Large intestine (tissue), 3 donors: ENCODE data around the gene PLOD2. TPM values are rescaled to one million over a fixed set of nuclear protein-coding genes. Genes with fewer than 3 reads are reported as not detected.

Source experiments
- DNase-seq, 2 donors: peaks; one replicate each; pipeline versions ENCODE4 v3.0.0 to v3.0.0-alpha.2; 2013
- H3K27ac ChIP-seq: one replicate; pipeline ENCODE4 v1.5.1; 2013; ENCODE audit warnings: low read length
- H3K27me3 ChIP-seq: 2 replicates; pipeline ENCODE4 v1.6.1; 2013; ENCODE audit warnings: low read length; ENCODE audit not compliant: control insufficient read depth, insufficient read depth
- H3K36me3 ChIP-seq: 2 replicates; pipeline ENCODE4 v1.6.1; 2013; ENCODE audit warnings: low read length; ENCODE audit not compliant: control insufficient read depth, insufficient read depth
- H3K4me1 ChIP-seq: one replicate; pipeline ENCODE4 v1.6.1; 2013; ENCODE audit warnings: low read length; ENCODE audit not compliant: control insufficient read depth, insufficient read depth
- H3K4me3 ChIP-seq: one replicate; pipeline ENCODE4 v1.5.1; 2013; ENCODE audit warnings: low read length
- H3K9me3 ChIP-seq: one replicate; pipeline ENCODE4 v1.6.1; 2013; ENCODE audit warnings: mild to moderate bottlenecking, low read depth, low read length, moderate library complexity; ENCODE audit not compliant: control insufficient read depth
- WGBS: methylation state at CpG from one replicate; pipeline ENCODE4 v1.1.5; 2013; ENCODE audit warnings: low lambda C conversion rate; ENCODE audit not compliant: insufficient coverage; 5-methylcytosine and 5-hydroxymethylcytosine counted together
- polyA plus RNA-seq: library from polyadenylated mRNA; unstranded; fragments of 120-200 nt; gene quantifications from one replicate; pipeline ENCODE4 v1.2.1, GENCODE V29; 2013

Gene PLOD2
- polyA plus RNA-seq, 1 donor, result 92.2 TPM

- no peaks in the 10 kb centered on the region for H3K27me3 ChIP-seq
- H3K4me3 ChIP-seq, result no peak overlapping the region
- no peaks in the 10 kb centered on the region for H3K4me1 ChIP-seq
- H3K9me3 ChIP-seq, result no peaks in the 10 kb centered on the region
- WGBS, result 9% methylated on average over 5 of the region's 6 CpGs
- peak; percentile 23 to 50 for DNase-seq
- no peak overlapping the region for H3K27ac ChIP-seq
- peaks cover 2% of the 10 kb centered on the region for H3K36me3 ChIP-seq
These were observed 28.7 kb upstream of the PLOD2 start for GRCh38 chr3:146189519-146190173.

DNA sequence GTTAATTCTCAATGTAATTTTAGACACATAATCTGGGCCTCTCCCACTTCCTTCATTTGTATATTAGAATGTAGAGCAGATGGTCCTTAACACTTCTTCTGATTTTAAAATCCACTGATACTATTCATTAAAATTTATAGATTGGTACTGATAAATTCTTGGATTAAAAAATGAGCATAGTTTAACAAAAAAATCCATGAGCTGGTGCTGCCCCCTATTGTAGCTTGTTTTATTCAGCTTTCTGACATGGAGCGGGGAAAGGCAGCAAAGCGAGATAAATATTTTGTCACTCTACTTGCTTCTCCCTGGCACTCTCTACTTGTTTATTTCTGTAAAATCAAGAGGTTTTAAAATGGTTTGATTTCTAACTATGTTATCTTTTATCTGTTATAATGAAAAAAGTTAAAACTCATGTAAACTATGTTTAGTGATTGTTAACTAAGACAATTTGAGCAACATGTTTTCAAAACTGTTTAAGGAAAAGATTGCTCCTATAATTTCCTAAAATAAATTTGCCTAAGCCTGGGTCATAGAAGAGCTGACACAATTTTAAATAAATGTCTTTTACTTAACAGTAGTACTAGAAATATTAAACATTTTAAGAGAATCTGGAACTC, 26.5 kb upstream of the PLOD2 start:
- Histone ChIP-seq H3K27me3 (no peaks in the 10 kb centered on the region), H3K9me3 (no peaks in the 10 kb centered on the region), H3K36me3 (no peaks in the 10 kb centered on the region), H3K4me1 (no peaks in the 10 kb centered on the region), H3K4me3 (no peak overlapping the region), H3K27ac (no peak overlapping the region)
- no CpG with 5 or more reads among the region's 2 CpGs for WGBS
- no peak for DNase-seq

DNA sequence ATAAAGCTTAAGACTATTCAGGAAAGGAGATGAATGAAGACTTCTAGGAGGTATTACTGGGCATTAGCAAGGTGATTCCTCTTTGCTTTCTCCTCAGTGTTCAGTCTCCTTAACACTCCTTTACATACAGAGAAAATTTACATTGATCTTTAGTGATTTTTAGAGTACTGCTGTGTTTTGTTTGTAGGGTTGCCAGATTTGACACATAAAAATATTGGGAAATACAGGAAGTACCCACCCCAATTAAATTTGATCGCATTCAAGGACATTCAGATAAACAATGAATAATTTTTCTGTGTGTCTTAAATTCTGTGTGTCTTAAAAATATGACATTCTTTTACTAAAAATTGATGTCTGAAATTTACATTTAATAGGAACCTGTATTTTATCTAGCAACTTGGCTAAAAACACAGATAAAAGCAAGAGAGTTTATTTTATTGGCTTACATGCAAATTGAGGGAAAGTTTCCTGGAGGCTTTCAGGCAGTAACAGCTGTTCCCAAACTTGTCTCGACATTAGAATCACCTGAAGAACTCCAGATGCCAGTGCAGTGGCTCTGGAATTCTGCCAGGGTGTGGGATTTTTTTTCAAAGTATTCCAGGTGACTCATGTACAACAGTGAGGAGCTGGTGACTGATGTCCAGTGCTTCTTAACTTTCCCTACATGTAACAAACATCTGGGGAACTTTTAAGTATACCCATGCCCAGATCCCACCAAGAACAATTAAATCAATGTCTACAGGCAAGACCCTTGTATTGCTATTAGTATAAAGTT, 23.4 kb upstream of the PLOD2 start:
- WGBS, result no CpG with 5 or more reads among the region's 2 CpGs
- no peak overlapping the region for H3K4me3 ChIP-seq
- H3K36me3 ChIP-seq, result no peaks in the 10 kb centered on the region
- H3K27ac ChIP-seq, result no peak overlapping the region
- no peaks in the 10 kb centered on the region for H3K4me1 ChIP-seq
- H3K9me3 ChIP-seq, result no peaks in the 10 kb centered on the region
- no peaks in the 10 kb centered on the region for H3K27me3 ChIP-seq
- no peak for DNase-seq

- DNase-seq, result no peak
- no peak overlapping the region for H3K4me3 ChIP-seq
- H3K9me3 ChIP-seq, result no peaks in the 10 kb centered on the region
- 93% methylated on average over 3 of the region's 5 CpGs for WGBS
- no peaks in the 10 kb centered on the region for H3K36me3 ChIP-seq
- H3K4me1 ChIP-seq, result no peaks in the 10 kb centered on the region
- H3K27ac ChIP-seq, result no peak overlapping the region
- H3K27me3 ChIP-seq, result no peaks in the 10 kb centered on the region
These were observed 20.2 kb upstream of the PLOD2 start for GRCh38 chr3:146181216-146181615.

- Histone ChIP-seq H3K4me1 (no peaks in the 10 kb centered on the region), H3K4me3 (no peak overlapping the region), H3K9me3 (no peaks in the 10 kb centered on the region), H3K27me3 (no peaks in the 10 kb centered on the region), H3K27ac (no peak overlapping the region), H3K36me3 (no peaks in the 10 kb centered on the region)
- 95% methylated on average over 5 of the region's 6 CpGs for WGBS
- no peak for DNase-seq
These were observed 19.4 kb upstream of the PLOD2 start for GRCh38 chr3:146180376-146180775.

GRCh38 chr3:146178006-146178689, 17.2 kb upstream of the PLOD2 start:
- Histone ChIP-seq H3K9me3 (no peaks in the 10 kb centered on the region), H3K4me1 (no peaks in the 10 kb centered on the region), H3K27ac (no peak overlapping the region), H3K27me3 (no peaks in the 10 kb centered on the region), H3K36me3 (no peaks in the 10 kb centered on the region), H3K4me3 (no peak overlapping the region)
- WGBS, result 69% methylated on average over 5 of the region's 6 CpGs
- no peak for DNase-seq

GRCh38 chr3:146177519-146177918, 16.5 kb upstream of the PLOD2 start:
- Histone ChIP-seq H3K4me3 (no peak overlapping the region), H3K9me3 (no peaks in the 10 kb centered on the region), H3K36me3 (no peaks in the 10 kb centered on the region), H3K27ac (no peak overlapping the region), H3K27me3 (no peaks in the 10 kb centered on the region), H3K4me1 (no peaks in the 10 kb centered on the region)
- WGBS, result no CpG with 5 or more reads among the region's 1 CpG
- no peak for DNase-seq

DNA sequence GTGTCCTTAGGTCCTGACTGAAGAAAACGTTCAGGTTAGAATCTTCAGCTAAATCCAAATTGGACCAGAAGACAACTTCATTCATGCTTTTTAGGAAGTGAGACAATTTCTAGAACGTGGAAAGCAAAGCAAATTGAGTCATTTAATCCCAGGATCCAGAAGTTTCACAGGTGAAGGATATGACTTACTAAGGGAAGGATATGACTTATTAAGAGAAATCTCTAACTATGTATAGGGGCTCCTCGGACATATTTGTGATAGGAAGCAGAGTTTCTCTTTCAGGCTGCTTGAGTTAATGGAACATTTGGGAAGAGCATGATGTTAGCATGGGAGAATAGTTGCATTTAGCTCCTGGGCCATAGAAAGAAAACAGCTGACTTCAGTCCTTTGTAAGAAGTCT, 16.1 kb upstream of the PLOD2 start:
- H3K9me3 ChIP-seq, result no peaks in the 10 kb centered on the region
- H3K4me3 ChIP-seq, result no peak overlapping the region
- no peak overlapping the region for H3K27ac ChIP-seq
- no peaks in the 10 kb centered on the region for H3K36me3 ChIP-seq
- no peaks in the 10 kb centered on the region for H3K4me1 ChIP-seq
- no peaks in the 10 kb centered on the region for H3K27me3 ChIP-seq
- DNase-seq, result no peak
- WGBS, result 79% methylated on average over 2 of the region's 3 CpGs

DNA sequence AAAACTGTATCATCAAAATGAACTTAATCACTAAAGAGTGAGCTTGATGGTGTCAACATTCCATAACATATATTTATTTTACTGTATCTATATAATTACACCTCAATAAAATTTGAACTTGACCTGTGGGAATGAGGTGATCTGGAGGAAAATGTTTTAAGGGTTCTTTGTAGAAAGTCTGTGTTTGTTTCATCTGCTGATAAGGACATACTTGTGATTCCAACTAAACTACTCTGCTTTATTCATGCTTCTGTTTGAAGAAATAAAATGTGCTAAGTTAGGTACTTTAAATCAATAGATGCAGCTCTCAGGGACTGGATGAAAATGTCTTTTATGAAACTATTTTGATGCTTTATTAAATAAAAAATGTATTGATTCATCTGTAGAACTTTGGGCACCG, 11.6 kb upstream of the PLOD2 start:
- no peak overlapping the region for H3K4me3 ChIP-seq
- no peaks in the 10 kb centered on the region for H3K27me3 ChIP-seq
- DNase-seq, result no peak
- no peaks in the 10 kb centered on the region for H3K4me1 ChIP-seq
- H3K9me3 ChIP-seq, result no peaks in the 10 kb centered on the region
- WGBS, result 100% methylated on average over 1 of the region's 1 CpG
- no peaks in the 10 kb centered on the region for H3K36me3 ChIP-seq
- no peak overlapping the region for H3K27ac ChIP-seq

GRCh38 chr3:146170591-146170990, 9.6 kb upstream of the PLOD2 start:
- Histone ChIP-seq H3K4me1 (peaks cover 10% of the 10 kb centered on the region), H3K27me3 (no peaks in the 10 kb centered on the region)
- 90% methylated on average over 1 of the region's 1 CpG for WGBS

More at GRCh38 chr3:146170591-146170990, 9.6 kb upstream of the PLOD2 start:
- no peak overlapping the region for H3K4me3 ChIP-seq
- no peak for DNase-seq
- H3K27ac ChIP-seq, result no peak overlapping the region
- H3K9me3 ChIP-seq, result no peaks in the 10 kb centered on the region
- H3K36me3 ChIP-seq, result no peaks in the 10 kb centered on the region
